Smooth muscle cell (in vitro differentiated cells): ENCODE results near the gene ABHD16B. TPM values are rescaled to one million over a fixed set of nuclear protein-coding genes. Genes with fewer than 3 reads are reported as not detected.
A peak's percentile ranks its signal among the peaks of the same experiment; 100 is the strongest.

Experiments used
- DNase-seq: peaks from one replicate; lab custom pipeline; 2025; ENCODE audit not compliant: unreplicated experiment; lab: John Stamatoyannopoulos, UW
- H2AFZ ChIP-seq: fragments of 200-600 bp; sonication (generic); 2 replicates; pipeline ENCODE4 v1.6.0; 2016; ENCODE audit warnings: antibody characterized with exemption, low read depth, mild to moderate bottlenecking
- H3F3A ChIP-seq: fragments of 200-600 bp; sonication (generic); 2 replicates; pipeline ENCODE4 v1.6.0; 2017; ENCODE audit warnings: antibody characterized with exemption, low read depth
- H3K27ac ChIP-seq: fragments of 200-600 bp; sonication (generic); 2 replicates; pipeline ENCODE4 v1.5.1; 2016; ENCODE audit warnings: low read depth, mild to moderate bottlenecking
- H3K27me3 ChIP-seq: fragments of 200-600 bp; sonication (generic); 2 replicates; pipeline ENCODE4 v1.6.1; 2016; ENCODE audit warnings: low read depth, mild to moderate bottlenecking
- H3K36me3 ChIP-seq: fragments of 200-600 bp; sonication (generic); 2 replicates; pipeline ENCODE4 v1.5.1; 2016; ENCODE audit warnings: low read depth
- H3K4me1 ChIP-seq: fragments of 200-600 bp; sonication (generic); 2 replicates; pipeline ENCODE4 v1.5.1; 2016; ENCODE audit warnings: low read depth
- H3K4me2 ChIP-seq: fragments of 200-600 bp; sonication (generic); 2 replicates; pipeline ENCODE4 v1.6.0; 2016; ENCODE audit warnings: mild to moderate bottlenecking
- H3K4me3 ChIP-seq: fragments of 200-600 bp; sonication (generic); 2 replicates; pipeline ENCODE4 v1.5.1; 2016; ENCODE audit warnings: mild to moderate bottlenecking
- H3K79me2 ChIP-seq: fragments of 200-600 bp; sonication (generic); 2 replicates; pipeline ENCODE4 v1.6.0; 2016; ENCODE audit warnings: low read depth, mild to moderate bottlenecking
- H3K9ac ChIP-seq: fragments of 200-600 bp; sonication (generic); 2 replicates; pipeline ENCODE4 v1.6.0; 2016; ENCODE audit warnings: low read depth
- H3K9me3 ChIP-seq: fragments of 200-600 bp; sonication (generic); replicated peaks from 2 replicates; pipeline ENCODE4 v1.5.1; 2016; ENCODE audit warnings: low read depth
- H4K20me1 ChIP-seq: fragments of 200-600 bp; sonication (generic); 2 replicates; pipeline ENCODE4 v1.6.0; 2016; ENCODE audit warnings: low read depth
- WGBS: methylation state at CpG from one replicate; pipeline ENCODE4 v1.1.7; 2016; ENCODE audit warnings: low lambda C conversion rate; 5-methylcytosine and 5-hydroxymethylcytosine counted together
- polyA plus RNA-seq: library from polyadenylated mRNA; unstranded; fragments of >200 nt; fragmentation: Nextera tagmentation; extraction: Ambion mirVana; gene quantifications from 2 replicates; pipeline ENCODE4 v1.2.1, GENCODE V29; 2016
- total RNA-seq: library from RNA; depleted of rRNA; stranded (reverse); fragments of >200 nt; gene quantifications from 2 replicates; pipeline ENCODE4 v1.2.3, GENCODE V29; 2014
- TF ChIP-seq, protein P1 (sequence below): fragments of 200-600 bp; sonication (generic); IDR thresholded peaks from 2 replicates; pipeline ENCODE4 v1.5.1; 2017; ENCODE audit warnings: borderline replicate concordance, mild to moderate bottlenecking, antibody characterized with exemption; ENCODE audit not compliant: insufficient read depth, poor library complexity, severe bottlenecking

ABHD16B gene
- total and polyA plus RNA-seq, 2 experiments from 2014 or later = 0.31 TPM; not detected in 1

DNA sequence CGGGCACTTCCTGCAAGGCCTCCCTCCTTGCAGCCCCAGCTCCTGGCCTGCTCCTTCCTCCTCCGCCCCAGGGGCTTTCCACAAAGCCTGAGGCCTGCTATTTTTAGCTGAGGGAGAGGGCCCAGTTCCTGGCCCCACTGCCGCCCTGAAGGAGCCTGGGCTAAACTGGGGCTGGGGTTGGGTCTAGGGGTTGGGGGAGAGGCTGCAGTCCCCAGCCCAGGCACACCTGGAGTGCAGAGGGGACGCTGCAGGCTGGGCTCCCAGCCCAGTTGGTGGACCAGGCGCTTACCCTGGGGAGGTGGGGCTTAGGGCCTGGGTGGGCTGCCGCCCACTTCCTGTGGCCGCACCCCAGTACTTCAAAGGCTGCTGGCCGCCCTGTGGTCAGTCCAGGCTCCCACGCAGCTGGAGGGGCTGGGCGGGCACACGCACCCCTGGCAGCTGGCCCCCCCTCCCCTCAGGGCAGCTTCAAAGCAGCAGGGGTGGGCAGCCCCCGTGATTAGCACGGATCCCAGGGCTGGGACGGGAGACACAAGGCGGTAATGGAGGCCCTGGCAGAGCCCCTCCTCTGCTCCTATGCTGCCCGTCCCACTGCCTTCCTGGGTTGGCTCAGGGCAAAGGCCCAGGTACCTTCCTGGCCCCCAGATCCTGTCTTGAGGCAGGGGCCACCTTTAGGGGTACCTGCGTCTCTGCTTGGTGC lies 7.1 kb upstream of the ABHD16B start:
- Histone ChIP-seq H3K27me3 (no peaks in the 10 kb centered on the region), H3K4me3 (no peak overlapping the region), H2AFZ (peak overlapping the region; percentile 8), H3K4me2 (peak overlapping the region; percentile 78), H3K9me3 (no peaks in the 10 kb centered on the region), H3F3A (no peaks in the 10 kb centered on the region), H3K36me3 (no peaks in the 10 kb centered on the region), H3K27ac (peak overlapping the region; percentile 8), H3K4me1 (peaks cover 30% of the 10 kb centered on the region), H4K20me1 (no peaks in the 10 kb centered on the region), H3K9ac (no peak overlapping the region), H3K79me2 (no peaks in the 10 kb centered on the region)
- TF ChIP-seq, protein P1, sequence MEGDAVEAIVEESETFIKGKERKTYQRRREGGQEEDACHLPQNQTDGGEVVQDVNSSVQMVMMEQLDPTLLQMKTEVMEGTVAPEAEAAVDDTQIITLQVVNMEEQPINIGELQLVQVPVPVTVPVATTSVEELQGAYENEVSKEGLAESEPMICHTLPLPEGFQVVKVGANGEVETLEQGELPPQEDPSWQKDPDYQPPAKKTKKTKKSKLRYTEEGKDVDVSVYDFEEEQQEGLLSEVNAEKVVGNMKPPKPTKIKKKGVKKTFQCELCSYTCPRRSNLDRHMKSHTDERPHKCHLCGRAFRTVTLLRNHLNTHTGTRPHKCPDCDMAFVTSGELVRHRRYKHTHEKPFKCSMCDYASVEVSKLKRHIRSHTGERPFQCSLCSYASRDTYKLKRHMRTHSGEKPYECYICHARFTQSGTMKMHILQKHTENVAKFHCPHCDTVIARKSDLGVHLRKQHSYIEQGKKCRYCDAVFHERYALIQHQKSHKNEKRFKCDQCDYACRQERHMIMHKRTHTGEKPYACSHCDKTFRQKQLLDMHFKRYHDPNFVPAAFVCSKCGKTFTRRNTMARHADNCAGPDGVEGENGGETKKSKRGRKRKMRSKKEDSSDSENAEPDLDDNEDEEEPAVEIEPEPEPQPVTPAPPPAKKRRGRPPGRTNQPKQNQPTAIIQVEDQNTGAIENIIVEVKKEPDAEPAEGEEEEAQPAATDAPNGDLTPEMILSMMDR = no peak
- 31% methylated on average over 16 of the region's 17 CpGs for WGBS
- DNase-seq = no peak

DNA sequence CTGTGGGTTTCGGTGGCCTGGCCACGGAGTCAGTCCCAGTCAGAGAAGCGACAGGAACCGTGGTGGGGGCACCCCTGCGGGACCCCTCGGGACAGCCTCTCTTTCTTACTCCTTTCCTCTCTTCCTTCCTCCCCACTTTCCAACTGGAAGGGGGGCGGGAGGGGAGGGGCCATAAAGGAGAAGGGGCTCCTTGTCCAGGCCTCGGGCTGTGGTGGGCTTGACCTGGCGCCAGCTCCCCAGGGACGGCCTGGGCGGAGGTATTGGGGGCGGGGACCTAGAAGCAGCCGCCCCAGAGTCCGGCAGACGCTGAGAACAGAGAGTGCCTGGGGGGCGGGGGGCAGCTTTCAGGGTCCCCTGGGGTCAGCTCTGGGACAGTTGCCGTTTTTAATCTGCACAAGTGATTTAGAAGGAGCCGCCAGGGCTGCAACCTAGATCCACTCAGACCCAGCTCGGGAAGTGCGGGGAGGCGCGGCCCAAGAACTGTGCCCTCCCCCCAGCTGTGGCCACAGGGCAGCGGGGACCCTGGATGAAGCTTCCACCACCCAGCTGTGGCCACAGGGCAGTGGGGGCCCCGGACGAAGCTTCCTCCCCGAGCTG lies 6.4 kb upstream of the ABHD16B start:
- Histone ChIP-seq H3K4me3 (no peak overlapping the region), H4K20me1 (no peaks in the 10 kb centered on the region), H3K4me2 (peak overlapping the region; percentile 78), H3K36me3 (no peaks in the 10 kb centered on the region), H3F3A (no peaks in the 10 kb centered on the region), H3K9ac (no peak overlapping the region), H3K9me3 (no peaks in the 10 kb centered on the region), H3K79me2 (no peaks in the 10 kb centered on the region), H3K4me1 (peaks cover 31% of the 10 kb centered on the region), H3K27ac (no peak overlapping the region), H3K27me3 (no peaks in the 10 kb centered on the region), H2AFZ (peak overlapping the region; percentile 8)
- WGBS = 40% methylated on average over 26 of the region's 26 CpGs
- TF ChIP-seq, protein P1 = no peak
- DNase-seq = no peak

DNA sequence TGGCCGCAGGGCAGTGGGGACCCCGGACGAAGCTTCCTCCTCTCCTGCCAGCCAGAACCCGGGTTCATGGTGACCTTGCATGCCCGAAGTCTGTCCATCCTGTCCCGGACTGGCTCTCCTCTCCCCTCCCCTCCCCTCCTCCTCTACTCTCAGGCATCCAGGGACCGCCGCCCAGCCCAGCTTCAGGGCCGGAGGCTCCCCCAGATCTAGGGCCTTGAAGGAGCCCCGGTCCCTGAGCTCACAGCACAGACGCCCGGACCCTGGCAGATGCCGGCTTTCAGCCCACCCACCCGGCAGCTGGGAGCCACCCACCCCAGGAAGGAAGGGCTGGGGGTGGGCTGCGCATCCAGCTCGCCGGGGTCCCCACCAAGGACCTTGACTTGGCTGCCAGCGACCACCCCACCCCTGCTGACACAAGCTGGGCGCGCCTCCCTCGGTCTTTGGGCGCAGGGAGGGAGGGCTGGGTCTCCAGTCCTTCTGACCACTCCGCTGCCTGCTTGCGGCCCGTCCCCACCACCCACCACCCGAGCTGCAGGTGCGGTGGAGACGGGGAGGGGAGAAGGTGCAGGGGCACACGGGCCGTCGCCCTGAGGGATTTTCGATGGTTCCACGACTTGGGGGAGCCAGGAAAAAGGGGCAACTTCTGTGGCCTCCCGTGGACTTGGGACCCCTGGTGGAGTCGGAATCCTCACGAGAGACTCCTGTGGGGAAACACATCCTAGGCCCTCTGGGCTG lies 5.8 kb upstream of the ABHD16B start:
- H3K4me2 ChIP-seq = peak overlapping the region; percentile 78
- H3K36me3 ChIP-seq = no peaks in the 10 kb centered on the region
- DNase-seq = no peak
- no peaks in the 10 kb centered on the region for H3K27me3 ChIP-seq
- H3K4me1 ChIP-seq = peaks cover 31% of the 10 kb centered on the region
- H2AFZ ChIP-seq = no peak overlapping the region
- TF ChIP-seq, protein P1 = no peak
- no peaks in the 10 kb centered on the region for H4K20me1 ChIP-seq
- no peak overlapping the region for H3K9ac ChIP-seq
- no peak overlapping the region for H3K27ac ChIP-seq
- H3K79me2 ChIP-seq = no peaks in the 10 kb centered on the region
- no peaks in the 10 kb centered on the region for H3K9me3 ChIP-seq
- H3K4me3 ChIP-seq = no peak overlapping the region
- 79% methylated on average over 24 of the region's 36 CpGs for WGBS
- H3F3A ChIP-seq = no peaks in the 10 kb centered on the region
